ACHN (cell line): ENCODE measurements around the gene TYMP.
A peak's percentile ranks its signal among the peaks of the same experiment; 100 is the strongest.

Experiments used
- DNase-seq: peaks from one replicate; pipeline ENCODE4 v3.0.0-alpha.2; 2015
- in situ Hi-C: cut with HindIII; loops from 2 replicates; pipeline ENCODE4 v1.10.0; 2017; ENCODE audit warnings: low sequenced_read_pairs, low pct_ligation_motif_present, low pct_unique_long_range_greater_than_20kb

The TYMP gene

DNA sequence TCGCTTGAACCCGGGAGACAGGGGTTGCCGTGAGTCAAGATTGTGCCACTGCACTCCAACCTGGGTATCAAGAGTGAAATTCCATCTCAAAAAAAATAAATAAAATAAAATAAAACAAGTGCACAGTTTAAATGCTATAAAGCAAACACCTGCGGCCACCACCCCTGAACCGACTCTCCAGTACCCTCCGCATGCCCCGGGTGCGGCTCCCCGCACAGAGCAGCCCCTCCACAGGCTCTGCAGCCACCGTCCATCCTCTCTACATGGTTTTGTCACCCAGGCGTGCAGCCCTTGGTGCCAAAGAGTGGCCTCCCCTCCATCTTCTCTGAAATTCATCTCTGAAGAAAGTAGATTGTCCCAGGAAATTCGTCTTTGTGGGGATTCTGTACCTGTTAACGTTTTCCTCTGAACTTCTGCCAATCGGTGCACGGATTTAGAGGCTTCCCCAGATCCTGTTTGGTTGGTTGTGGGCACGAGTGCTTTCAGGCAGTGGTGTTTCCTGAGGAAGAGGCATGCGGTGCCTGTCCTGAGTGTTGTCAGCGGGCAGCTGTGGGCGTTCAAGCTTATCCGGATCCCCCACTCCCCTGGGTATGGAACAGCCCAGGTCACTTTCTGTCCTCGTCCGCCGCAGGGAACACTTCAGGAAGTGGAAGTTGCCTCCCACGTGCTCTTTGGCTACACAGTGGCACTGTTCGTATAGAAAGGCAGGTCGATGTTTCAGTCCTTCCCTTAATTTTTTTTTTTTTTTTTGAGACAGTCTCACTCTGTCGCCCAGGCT, 39.1 kb downstream of the TYMP start:
- DNase-seq = no peak
- in situ Hi-C loops = no loop called here

DNA sequence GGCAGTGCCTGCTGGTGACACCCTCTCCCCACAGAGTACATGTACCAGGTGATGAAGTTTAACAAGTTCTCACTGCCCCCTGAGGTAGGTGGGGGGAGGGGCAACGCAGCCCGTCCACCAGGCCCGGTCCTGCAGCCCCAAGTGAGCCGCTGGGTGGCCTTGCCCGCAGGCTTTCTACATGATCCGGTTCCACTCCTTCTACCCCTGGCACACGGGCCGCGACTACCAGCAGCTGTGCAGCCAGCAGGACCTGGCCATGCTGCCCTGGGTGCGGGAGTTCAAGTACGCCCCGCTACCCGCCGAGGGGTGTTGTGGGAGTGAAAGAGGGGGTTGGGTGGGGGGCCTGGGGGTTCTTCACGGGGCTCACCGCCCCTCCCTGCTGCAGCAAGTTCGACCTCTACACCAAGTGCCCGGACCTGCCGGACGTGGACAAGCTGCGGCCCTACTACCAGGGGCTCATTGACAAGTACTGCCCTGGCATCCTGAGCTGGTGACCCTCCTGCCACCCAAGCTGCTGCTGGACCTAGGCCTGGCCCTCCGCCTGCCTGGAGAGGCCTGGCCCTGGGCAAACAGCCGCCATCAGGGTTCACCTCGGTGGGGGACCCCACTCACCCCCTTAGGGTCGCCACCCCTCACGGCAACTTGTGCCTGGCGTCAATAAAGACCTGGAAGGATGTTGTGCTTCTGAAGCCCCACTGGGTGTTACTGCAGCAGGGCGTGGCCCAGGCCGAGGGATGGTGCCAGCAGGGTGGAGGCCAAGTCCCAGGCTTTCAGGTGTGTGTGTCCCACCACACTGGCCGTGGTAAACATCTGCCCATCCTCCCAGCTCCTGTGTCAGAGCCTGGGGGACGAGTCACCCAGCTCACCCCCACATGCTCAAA, 40.2 kb downstream of the TYMP start:
- in situ Hi-C loops = no loop called here
- DNase-seq = no peak

DNA sequence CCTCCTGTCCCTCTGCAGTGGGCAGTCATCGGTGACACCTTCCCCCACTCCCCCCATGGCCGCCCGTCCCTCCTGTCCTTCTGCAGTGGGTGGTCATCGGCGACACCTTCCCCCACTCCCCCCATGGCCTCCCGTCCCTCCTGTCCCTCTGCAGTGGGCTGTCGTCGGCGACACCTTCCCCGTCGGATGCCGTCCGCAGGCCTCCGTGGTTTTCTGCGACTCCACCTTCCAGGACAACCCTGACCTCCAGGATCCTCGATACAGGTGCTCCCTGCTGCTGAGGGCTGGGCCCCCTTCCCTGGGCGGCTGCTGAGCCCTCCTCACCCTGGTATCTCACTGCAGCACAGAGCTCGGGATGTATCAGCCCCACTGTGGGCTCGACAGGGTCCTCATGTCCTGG, 40.9 kb downstream of the TYMP start:
- in situ Hi-C loops = no loop called here

DNA sequence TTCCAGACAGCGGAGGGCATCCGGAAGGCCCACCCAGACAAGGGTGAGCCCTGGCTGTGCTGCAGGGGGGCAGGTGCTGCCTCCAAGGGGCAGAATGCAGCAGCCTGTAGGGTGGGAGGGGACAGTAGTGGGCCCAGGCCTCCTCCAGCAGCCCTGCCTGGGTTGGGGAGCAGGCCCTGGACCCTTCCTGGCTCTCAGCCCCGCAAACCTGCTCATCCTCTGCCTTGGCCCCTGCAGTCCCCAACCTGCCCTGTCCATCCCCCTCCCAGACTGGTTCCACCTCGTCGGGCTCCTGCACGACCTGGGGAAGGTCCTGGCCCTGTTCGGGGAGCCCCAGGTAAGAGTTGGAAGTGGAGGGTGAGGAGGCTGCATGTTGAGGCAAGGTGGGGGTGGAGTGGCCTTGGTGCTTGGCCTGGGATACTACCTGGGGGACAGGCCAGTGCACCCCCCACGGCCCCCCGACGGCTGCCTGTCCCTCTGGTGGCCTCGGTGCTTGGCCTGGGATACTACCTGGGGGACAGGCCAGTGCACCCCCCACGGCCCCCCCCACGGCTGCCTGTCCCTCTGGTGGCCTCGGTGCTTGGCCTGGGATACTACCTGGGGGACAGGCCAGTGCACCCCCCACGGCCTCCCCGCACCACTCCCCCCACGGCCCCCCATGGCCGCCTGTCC, 41.7 kb downstream of the TYMP start:
- in situ Hi-C loops = no loop called here
- DNase-seq = no peak

More for the DNA sequence above, 40.9 kb downstream of the TYMP start:
- no peak for DNase-seq

DNA sequence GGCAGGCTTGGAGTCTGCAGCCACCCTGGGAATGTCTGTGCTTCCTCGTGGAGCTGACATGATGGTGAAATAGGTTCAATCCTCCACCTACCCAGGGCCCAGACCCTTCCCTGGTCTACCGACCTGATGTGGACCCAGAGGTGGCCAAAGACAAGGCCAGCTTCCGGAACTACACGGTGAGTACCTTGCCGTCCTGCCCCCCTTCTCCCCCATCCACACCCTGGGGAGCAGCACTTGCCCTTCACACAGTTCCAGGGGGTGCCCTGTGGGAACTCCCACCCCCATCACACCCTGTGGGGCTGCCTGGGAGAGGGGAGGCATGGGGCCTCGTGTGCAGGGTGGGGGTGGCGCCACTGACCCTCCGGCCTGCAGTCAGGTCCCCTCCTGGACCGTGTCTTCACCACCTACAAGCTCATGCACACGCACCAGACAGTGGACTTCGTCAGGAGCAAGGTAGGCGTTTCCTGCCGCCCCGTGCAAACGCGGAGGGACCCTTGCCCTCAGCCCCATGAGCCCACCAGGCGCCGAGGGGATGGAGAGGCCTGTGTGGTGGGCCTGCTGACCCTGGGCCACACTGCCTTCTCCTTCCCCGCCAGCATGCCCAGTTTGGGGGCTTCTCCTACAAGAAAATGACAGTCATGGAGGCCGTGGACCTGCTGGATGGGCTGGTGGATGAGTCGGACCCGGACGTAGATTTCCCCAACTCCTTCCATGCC, 42.4 kb downstream of the TYMP start:
- in situ Hi-C loops = no loop called here
- no peak for DNase-seq

GRCh38 chr22:50486561-50487289, 43.1 kb downstream of the TYMP start, which contains the start of gene MIOX:
Gene MIOX (plus strand): TSS chr22:50486859. CDS start chr22:50486898, 39 bp downstream.
- peak; percentile 65 for DNase-seq
- in situ Hi-C loops = no loop called here

- in situ Hi-C loops = no loop called here
Observed at GRCh38 chr22:50485221-50486131, 44.3 kb downstream of the TYMP start.

GRCh38 chr22:50483977-50484853, 45.6 kb downstream of the TYMP start:
- peak; percentile 14 for DNase-seq
- in situ Hi-C loops = no loop called here

More at GRCh38 chr22:50485221-50486131, 44.3 kb downstream of the TYMP start:
- no peak for DNase-seq

DNA sequence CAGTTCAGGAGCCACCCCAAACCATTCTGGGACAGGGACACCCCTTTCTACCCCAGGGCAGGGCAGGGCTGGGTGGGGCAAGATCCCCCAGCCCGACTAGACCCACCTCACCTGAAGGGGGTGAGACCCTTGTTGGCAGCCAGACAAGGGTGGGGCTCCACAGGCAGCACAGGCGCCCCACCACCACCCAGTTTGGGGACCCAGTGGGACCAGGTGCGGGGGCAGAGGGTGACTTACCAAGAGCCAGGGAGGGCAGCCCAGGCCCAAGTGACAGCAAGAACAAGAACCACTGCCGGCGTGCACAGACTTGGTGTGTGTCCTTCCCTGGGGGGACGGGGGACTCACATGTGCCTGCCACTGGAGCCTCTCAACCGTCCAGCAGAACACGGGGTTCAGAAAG, 46.3 kb downstream of the TYMP start:
- no peak for DNase-seq
- in situ Hi-C loops = no loop called here

DNA sequence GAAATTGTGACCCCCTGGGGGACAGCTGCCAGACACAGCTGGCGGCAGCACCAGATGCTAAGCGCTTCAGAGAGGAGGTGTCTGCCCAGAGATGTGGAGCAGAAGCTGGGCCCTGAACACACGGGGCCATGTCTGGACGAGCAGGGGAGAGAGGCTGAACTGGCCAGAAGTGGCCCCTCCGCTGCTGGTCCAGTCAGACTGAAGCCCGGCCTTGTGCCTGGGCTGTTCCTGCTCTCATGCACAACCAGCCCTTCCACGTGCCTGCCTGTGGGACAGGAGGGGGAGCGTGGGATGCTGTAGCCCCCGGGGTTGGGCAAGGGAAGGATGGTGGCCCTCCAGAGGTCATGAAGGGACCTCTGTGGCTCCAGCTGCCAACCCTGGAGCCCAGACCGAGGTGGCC, 46.7 kb downstream of the TYMP start:
- no peak for DNase-seq
- in situ Hi-C loops = no loop called here

GRCh38 chr22:50482107-50483074, 47.4 kb downstream of the TYMP start:
- in situ Hi-C loops = no loop called here
- no peak for DNase-seq

GRCh38 chr22:50481440-50482106, 48.2 kb downstream of the TYMP start, which contains the start of gene ADM2:
Gene ADM2 (plus strand): TSS chr22:50481543. CDS start chr22:50481848, 305 bp downstream.
- peak; percentile 35 for DNase-seq
- in situ Hi-C loops = no loop called here

DNA sequence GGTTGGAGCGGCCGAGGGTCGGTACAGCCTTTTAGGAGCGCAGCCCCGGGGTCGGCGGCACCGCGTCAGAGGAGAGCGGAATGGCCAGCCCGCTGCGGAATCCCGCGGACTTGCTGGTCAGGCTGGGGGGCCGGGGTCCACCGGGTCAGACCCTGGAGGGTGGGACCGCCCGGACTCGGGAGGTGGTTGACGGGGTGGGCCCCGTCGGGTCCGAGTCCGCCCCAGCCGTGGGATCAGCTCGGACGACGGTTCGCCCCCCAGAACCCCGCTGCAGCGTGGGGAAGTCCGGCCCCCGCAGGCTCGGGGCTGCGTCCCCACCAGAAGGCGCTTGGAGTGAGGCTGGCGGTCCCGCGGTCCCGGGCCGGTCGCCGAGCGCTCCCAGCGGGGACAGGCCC, 48.8 kb downstream of the TYMP start:
- in situ Hi-C loops = no loop called here
- no peak for DNase-seq

GRCh38 chr22:50479721-50480120, 50.1 kb downstream of the TYMP start:
- in situ Hi-C loops = no loop called here
- no peak for DNase-seq
